GM21529 (cell line): ENCODE data around the gene SRL.
A peak's percentile ranks its signal among the peaks of the same experiment; 100 is the strongest.

ENCODE experiments used
- ATAC-seq: cut with Tn5 transposase; IDR thresholded peaks from one replicate; pipeline ENCODE4 v1.9.1; 2021; ENCODE audit not compliant: unreplicated experiment

Gene SRL

DNA sequence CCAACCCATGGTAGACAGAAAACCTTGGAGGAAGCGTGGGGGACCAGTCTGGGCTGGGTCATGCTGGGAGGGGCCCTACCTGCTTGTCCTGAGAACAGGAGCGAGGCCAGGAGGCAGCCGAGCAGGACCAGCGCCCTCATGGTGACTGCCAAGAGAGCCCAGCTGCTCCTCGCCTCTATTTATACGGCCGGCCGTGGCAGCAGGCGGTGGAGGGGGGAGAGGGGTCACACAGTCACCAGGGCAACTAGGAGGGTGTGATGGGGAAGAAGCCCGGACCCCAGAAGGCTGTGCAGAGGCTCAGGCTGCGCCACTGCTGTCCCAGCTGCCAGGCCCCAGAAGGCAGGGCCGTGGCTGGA, at the start of gene SRL:
Gene SRL (minus strand): TSS at position 153 of the 356 bp plus-strand sequence. CDS start 13 bp downstream, at position 140.
- ATAC-seq = no peak

DNA sequence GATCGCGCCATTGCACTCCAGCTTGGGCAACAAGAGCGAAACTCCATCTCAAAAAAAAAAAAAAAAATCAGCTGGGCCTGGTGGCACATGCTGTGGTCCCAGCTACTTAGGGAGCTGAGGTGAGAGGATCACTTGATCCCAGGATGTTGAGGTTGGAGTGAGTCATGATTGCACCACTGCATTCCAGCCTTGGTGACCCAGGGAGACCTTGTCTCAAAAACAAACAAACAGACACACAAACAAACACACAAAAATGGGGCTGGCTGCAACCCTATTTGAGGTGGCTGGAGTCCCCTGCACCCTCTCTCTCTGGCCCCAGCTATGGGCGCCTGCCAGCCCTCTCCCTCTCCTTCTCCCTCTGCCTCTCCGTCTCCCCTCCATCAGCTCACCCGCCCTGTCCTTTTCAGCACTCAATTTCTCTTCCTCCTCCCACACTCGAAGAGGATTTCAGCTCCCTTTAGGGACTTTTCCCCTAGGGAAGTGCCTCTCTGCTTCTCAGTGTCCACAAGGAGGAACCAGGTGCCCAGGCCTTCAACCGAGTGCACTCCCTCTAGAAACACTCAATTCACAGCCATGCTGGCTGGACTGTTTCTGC, 48.5 kb upstream of the SRL start:
- no peak for ATAC-seq

DNA sequence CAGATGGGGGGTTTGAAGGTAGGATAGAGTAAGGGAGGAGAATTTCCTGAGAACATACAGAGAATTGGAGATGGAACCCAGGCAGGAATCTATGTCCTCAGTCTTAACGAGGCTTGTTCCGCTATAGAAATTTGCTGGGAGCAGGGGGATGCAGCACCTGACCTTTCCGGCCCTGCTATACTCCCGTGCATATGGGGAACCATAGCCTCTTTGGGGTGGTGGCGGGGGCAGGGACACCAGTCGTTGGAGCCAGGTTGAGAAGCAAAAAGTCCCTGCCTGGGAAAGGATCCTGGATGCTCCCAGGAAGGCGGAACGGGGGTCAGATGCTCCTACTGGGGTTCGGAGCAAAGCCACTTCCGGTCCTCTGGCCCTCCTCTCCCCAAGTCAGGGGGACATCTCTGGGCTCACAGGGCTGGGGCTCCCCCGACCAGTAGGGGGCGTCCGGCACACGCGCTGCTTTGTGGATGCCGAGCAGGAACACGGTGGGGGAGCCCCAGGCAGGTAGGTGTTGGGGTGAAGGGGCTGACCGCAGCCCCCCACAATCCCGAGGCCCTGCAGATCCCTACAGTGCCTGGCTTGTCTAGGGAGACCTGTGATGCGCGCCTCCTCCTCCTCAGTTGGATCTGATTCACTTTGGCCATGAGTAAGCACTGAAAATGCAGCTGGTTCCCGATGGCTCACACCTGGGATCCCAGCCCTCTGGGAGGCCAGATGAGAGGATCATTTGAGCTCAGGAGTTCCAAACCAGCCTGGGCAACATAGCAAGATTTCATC, 46.5 kb upstream of the SRL start:
- ATAC-seq = peak; percentile 62

DNA sequence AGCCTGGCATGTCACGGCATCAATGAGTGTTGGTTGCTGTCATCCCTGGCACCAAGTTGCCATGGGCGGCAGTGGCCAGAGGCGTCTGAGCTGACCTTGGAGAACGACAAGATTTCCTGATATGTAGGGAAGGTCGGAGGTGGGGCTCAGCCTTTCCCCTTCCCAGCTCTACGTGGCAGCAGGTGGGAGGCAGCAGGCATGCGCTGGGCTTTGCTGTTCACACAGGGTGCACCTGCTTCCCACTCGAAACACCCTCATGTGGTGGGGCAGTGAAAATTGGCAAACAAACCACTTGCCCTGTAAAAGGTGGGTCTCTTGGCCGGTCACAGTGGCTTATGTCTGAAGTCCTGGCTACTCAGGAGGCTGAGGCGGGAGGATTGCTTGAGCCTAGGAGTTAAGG, 43.3 kb upstream of the SRL start:
- ATAC-seq = no peak

DNA sequence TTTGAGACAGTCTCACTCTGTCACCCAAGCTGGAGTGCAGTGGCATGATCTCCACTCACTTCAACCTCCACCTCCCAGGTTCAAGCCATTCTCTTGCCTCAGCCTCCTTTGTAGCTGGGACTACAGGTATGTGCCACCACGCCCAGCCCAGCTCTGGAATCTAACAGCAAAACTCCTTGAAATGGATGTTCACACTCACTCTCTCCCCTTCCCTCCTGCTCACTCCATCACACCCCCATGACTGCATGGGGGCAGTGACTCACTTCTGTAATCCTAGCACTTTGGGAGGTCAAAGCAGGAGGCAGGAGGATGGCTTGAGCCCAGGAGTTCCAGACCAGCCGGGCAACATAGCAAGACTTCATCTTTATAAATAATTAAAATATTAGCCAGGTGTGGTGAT, 42.1 kb upstream of the SRL start:
- no peak for ATAC-seq

DNA sequence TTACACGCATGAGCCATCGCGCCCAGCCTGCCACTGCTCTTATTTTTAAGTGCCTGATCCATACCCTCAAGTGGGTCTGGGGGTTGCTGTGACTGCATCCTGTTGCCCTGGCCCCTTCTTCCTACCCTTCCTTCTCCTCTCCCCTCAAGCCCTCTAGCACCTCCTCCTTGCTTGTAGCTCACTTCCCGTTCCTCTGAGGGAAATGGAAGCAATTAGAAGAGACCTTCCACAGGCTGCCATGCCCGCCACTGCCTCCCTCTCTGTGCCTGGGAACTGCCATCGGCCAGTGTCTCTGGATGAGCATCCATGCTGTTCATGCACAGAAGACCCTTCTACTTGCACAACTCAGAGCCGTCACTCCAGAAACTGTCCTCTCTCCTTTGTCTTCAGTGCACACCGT, 41.6 kb upstream of the SRL start:
- ATAC-seq = no peak

DNA sequence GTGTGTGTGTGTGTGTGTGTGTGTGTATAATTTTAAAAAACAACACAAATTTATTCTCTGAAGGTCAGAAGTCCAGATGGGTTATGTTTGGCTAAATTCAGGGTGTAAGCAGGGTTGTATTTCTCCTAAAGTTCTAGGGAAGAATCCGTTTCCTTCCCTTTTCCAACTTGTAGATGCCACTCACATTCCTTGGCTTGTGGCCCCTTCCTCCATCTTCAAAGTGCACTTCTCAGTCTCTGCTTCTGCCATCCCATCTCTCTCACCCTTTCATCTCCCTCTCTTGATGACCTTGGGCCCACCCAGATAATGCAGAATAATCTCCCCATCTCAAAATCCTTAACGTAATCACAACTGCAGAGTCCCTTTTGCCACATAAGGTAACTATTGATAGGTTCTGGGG, 38.7 kb upstream of the SRL start:
- ATAC-seq = no peak

DNA sequence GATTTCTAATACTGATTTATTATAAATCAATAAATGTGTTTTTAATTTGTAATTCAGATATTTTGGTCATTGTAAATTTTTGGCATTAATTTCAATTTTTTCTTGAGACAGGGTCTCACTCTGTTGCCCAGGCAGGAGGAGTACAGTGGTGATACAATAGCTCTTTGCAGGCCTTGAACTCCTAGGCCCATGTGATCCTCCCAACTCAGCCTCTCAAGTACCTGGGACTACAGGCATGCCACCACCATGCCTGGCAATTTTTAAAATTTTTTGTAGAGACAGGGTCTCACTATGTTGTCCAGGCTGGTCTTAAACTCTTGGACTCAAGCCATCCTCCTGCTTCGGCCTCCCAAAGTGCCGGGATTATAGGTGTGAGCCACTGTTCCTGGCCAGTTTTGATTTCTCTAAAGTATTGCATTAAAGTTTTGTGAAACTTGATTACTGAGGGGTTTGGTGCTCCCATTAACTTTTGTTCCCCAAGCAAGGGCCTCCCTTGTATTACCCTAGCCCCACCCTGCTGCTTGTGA, 36.2 kb upstream of the SRL start:
- no peak for ATAC-seq

DNA sequence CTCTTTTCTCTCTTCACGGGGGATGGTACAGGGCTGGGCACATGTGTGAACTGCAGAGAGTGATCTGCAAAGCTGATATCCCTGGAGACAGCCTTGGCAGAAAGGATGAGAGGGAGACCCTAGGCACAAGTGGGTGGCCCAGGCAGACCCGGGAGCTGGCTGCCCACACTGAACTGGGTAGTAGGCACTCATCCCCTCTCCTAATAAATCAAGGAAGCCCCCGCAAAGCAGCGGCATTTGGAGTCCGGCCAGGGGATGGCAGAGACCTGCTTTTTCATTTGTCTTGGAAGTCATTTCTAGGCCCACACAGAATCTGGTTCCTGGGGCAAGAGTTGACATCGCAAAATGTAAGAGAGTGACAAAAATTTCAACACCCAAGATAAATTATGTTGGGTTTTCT, 34.0 kb upstream of the SRL start:
- no peak for ATAC-seq

DNA sequence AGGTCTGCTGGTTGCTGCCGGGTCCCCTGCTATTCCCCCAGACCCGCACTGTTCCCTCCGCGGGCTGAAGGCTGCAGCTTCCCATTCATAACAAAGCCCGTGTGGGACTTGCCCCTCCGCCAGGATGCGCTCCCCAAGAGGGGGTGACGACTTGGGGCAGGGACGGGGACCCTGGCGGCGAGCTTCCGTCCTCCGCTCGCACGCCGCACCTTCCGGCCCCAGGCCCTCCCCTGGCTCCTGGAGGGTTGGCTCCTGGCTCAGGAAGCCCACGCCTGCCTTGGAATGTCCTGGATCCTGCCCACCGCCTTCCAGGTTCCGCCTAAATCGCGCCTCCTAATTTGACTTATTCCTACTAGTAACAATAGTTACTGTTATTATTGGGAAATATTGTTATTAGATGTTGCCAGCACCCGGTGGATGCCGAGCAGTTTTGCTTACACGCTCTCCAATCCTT, 32.0 kb upstream of the SRL start:
- peak; percentile 32 for ATAC-seq

DNA sequence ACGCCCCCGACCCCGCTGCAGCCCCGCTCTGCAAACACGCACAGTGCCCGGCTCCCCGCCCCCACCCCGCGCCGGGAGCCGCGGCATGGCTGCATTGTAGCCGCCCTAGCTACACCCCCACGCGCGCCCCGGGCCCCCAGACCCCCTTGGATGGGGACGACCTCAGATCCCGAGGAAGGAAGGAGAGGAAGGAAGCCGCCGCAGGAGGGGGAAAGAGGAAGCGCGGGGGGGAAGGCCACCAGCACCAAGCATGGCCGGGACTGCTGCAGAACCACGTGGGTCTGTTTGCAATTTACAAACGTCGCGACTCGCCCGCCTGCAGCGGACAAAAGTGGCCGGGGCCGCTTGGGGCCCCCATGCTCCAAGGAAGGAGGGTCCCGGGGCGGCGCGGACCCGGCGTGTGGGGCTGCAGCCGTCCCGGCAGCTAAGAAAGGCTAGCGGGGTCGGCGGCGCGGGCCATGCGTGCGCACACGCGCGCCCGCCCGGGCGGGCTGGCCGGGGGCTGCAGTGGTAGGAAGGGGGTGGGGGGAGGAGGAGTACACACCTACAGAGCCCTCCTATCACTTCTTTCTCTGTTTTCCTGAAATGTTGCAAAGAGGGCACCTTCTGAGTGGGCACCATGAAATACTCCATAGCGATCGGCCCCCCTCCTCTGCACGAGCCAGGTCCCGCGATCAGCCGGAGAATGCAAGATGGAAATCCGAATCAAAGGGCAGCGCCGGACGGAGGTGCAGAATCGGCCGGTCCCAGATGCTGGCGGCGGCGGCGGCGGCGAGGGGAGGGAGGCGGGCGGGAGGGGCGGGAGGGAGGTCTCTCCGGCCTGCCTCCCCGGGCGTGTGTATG, 30.5 kb upstream of the SRL start:
- peak; percentile 6 for ATAC-seq

DNA sequence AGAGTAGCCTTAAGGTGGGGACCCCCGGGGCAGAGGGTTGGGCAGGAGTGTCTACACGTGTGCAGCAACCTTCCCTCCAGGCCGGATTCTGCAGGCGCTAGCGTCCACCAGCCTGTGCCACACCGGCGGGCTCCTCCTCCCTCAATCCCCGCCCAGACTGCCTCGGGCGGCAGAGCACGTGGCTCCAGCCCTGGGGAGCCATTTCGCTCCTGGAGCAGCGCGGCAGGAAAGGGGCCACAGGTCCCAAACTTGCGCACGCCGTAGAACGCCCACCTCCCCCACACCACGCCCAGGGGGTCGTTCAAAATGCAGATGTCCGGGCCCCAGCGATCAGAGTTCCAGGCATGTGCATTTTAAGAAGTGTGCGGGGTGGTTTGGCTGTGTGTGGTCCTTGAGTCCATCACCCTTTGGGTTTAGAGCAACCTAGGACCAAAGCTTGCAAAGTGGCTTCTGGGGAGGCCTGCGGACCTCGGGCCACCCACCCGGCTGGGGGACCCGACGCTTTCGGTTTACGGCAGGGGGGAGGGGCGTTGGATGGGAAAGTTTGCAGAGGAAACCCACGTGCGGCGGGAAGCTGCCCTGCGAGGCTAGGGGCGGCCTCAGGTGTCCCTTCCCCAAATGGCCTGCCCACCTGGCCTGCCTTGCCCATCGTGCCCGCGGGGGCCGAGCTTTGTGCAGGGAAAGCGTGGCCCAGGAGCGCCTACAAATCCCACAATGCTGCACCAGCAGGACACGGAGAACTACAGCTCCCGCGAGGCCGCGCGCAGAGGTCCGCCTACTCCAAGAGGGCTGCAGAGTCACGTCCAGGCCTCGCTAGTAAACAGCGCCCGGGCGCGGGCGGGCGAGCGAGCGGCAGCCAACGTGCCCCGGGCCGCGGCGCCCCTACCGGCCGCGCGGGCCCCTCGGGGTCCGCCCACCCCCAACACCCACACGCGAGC, 29.6 kb upstream of the SRL start:
- ATAC-seq = peak; percentile 65

DNA sequence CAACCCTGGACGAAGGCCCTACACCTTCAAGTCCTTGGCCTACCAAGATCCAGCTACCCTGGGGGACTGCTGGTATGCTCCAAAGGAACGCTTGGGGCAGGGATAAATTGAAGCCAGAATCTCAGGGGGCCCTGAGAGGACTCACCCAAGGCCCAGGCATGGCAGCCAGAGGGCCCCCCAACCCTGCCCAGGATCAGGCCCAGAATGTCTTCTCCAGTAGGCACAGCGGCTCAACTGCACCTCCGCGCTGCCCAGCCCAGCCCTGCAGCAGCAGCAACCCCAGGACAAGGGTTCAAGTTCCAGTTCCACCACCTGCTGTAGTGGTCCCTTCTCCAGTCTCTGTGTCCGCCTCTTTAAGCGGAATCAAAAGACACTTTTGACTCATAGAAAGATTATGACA, 28.7 kb upstream of the SRL start:
- no peak for ATAC-seq

DNA sequence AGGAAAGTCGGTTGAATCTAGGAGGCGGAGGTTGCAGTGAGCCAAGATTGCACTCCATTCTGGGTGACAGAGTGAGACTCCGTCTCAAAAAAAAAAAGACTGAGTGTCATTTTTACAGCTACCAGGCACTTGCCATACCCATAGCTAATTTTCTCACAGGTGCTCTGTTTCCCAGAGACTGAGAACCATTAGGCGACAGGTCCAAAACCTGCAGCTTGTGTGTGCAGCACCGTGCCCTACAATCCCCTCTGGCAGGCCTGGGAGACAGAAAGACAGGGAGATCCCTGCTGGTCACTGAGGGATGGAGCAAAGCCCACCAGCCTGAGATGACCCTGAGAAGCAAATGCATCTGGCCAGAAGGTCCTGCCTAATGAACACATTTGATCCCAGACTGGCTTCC, 28.2 kb upstream of the SRL start:
- ATAC-seq = no peak

DNA sequence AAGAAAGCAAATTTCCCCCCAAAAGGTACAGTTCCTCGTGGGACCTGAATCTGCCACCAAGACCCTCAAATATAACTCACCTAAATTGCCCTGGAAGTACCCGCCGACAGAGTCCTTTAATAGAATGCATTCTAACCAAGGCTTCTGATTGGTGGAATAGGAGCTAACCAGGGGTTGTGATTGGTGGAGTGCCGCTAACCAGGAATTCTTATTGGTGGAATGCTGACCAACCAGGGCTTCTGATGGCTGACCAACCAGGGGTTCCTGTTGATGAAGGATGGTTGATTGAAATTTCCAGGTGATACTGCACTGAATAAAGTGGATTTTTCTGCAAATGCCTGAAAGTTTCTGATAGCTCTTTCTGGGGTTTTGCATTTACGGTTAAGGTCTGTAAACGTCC, 24.5 kb upstream of the SRL start:
- ATAC-seq = no peak

DNA sequence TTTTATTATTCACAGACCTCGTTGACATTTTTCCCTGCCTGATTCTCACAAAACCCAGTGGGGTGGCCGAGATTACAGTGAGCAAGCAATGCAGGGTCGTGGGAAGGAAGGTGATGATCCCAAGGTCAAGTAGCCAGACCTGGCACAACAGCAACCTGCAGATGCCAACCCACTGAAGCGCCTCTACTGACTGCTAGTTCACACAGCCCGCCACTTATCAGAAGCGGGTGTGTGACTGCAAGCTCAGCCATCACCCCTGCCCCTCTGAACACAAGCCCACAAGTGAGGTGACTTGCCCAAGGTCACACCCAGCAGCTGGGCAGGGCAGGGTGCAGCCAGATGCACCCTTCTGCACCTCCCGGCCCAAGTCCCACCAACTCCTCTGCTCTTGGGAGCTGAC, 23.8 kb upstream of the SRL start:
- no peak for ATAC-seq

DNA sequence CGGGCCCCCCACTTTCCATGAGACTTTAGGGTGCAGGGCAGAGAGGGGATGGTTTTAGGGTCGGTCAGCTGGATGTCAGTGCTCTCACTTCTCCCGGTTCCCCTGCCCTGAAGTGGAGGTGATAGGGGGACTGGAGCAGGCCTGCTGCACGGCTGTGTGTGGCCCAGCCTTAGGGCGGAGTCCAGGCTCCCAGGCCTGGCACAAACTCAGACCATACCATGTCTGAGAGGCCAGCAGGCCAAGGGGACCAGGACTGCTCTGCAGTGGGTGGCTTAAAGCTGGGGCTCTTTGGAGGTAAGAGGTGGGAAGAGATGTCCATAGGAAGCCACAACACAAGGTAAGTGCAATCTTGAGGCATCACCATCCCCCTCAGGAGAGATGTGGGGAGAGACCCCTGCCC, 22.7 kb upstream of the SRL start:
- no peak for ATAC-seq

DNA sequence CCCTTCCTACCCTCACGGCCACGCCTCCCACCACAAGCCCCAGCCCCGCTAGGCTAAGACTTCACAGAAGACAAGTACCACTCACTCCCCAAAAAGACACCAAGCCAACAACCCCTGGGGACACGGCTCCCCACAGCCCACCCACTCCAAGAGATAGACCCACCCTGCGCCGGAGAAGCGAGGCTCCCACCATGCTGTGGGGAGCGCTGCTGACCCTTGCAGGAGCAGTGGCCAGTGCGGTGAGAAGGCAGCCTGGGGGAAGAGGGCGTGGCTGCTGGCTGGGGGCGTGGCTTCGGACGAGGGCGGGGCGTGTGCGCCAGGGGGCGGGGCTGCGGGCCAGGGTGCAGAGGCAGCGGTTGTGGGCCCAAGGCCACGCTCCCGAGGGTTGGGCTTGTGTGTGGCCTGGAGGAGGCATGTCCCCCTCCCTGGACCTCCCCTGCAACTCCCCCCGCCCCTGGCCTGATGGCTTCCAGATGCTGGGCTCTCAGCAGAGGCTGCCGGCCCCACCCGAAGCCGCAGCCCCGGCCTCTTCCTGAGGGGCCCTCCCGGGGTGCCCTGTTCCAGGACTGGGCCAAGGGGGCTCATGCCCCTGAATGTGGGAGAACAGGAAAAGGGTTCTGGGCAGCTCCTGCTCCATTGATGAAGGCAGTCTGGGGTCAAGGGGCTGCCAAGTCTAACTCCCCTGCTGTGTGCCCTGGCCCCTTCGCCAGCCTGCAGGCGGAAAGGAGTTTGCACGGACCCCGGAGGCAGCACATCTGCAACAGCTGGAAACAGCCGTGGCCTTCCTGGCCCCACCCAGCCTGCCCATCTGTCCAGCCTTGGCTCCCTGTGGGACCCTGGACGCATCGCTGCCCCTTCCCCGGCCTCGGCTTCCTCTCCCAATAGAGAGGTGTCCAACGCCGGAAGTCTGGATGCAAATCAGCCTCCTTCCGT, 21.9 kb upstream of the SRL start:
- no peak for ATAC-seq

DNA sequence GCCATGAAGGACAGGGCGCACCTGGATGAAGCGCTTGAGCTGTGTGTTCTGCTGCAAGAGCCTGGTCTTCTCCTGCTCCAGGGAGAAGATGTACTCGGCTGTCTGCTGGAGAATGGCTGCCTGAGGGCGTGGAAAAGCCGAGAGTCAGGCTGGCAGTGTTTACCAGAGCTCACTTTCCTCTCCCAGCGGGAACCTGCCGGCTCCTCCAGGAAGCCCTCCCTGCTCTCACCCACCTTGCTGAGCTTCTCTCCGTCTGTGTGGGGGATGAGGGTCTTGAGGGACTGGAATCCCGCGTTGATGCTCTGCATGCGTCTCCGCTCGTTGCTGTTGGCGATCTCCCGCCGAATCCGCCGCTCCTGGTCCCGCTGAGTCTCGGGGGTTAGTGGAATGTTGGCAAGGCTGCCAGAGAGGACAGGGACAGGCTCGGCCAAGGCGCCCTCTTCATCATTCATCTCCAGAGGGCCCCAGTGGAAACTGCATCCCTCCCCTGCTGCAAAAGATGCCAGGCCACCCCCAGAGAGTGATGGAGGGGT, 20.5 kb upstream of the SRL start:
- no peak for ATAC-seq
